ENCODE measurements around the gene HCN3. TPM values are rescaled to one million over a fixed set of nuclear protein-coding genes. Genes with fewer than 3 reads are reported as not detected.
A peak's percentile ranks its signal among the peaks of the same experiment; 100 is the strongest.
"Not testable (repeated sequence)": the region's sequence is repeated elsewhere in the genome, so short reads cannot be mapped to it uniquely, and the experiment has no call there.

The HCN3 gene
- 1 to 10 TPM; 1.6 to 3.3 (median 2.8) TPM for total RNA-seq
- under 1 TPM in 1 of 2 donors, not detected in 1; 0.07 TPM for polyA plus RNA-seq
- total RNA-seq = 3.1 reads per million, percentile 16 among the genes with 10 or more reads in this experiment

GRCh38 chr1:155277070-155277901 lies at the start of gene HCN3:
HCN3 (plus strand) TSS chr1:155277463; CDS start chr1:155277591, 128 bp downstream.
- H3K27ac Mint-ChIP-seq = peak within 1 kb of the TSS in 8 of 9 donors; percentile 44 to 83 (median 69)
- H3K9me3 Mint-ChIP-seq = no peaks in the 10 kb centered on the region
- peaks cover 0 to 3% (median 0%) of the 10 kb centered on the region in 3 experiments for H3K36me3 ChIP-seq (ENCODE audit: control insufficient read depth in 2 of 3, insufficient read depth in 3 of 3, low read length in 3 of 3)
- no peaks in the 10 kb centered on the region for H3K27me3 ChIP-seq (ENCODE audit: control insufficient read depth in 2 of 2, insufficient read depth in 2 of 2, low read length in 2 of 2)
- peaks cover 0 to 10% (median 0%) of the 10 kb centered on the region in 5 donors for H3K36me3 Mint-ChIP-seq
- intact Hi-C loops (cut with micrococcal nuclease) = loop anchor here (1.0 to 10.0 kb wide), 9 partner anchors 15 to 778 kb away; partner anchors contain the start of genes FDPS (in 2 of the 2), DAP3 (in 1 of the 2), LAMTOR2 (in 1 of the 2) and SCAMP3 (in 1 of the 2)
- H3K9me3 ChIP-seq (ENCODE audit: control insufficient read depth in 2 of 3, low read length in 3 of 3) = no peaks in the 10 kb centered on the region
- H3K4me1 Mint-ChIP-seq = peaks cover 24 to 47% (median 38%) of the 10 kb centered on the region in 7 donors
- H3K27me3 Mint-ChIP-seq = peaks cover 0 to 11% (median 0%) of the 10 kb centered on the region in 5 donors
- H3K4me1 ChIP-seq (ENCODE audit: control insufficient read depth in 2 of 2, insufficient read depth in 2 of 2, low read length in 2 of 2) = peaks cover 18 to 19% of the 10 kb centered on the region in 2 donors
- DNase-seq (peak; percentile 68 to 95 (median 70)), ATAC-seq (peak; percentile 71)
- POLR2A ChIA-PET = interaction anchor here (1.2 to 1.6 kb wide), 3 partner anchors 15 to 46 kb away, joined by 4 to 5 read pairs (median 4); partner anchors contain the start of genes RUSC1 and SCAMP3
- peak within 1 kb of the TSS; percentile 59 for H3K4me3 ChIP-seq (ENCODE audit: low read length)
- CTCF ChIA-PET = interaction anchor here (1.2 kb wide), 1 partner anchor 46 kb away, joined by 6 read pairs; no protein-coding TSS in a partner anchor
- H3K4me3 Mint-ChIP-seq = peak within 1 kb of the TSS; percentile 75 to 90 (median 86)
- peak within 1 kb of the TSS; percentile 36 for H3K27ac ChIP-seq (ENCODE audit: low read depth, low read length)

DNA sequence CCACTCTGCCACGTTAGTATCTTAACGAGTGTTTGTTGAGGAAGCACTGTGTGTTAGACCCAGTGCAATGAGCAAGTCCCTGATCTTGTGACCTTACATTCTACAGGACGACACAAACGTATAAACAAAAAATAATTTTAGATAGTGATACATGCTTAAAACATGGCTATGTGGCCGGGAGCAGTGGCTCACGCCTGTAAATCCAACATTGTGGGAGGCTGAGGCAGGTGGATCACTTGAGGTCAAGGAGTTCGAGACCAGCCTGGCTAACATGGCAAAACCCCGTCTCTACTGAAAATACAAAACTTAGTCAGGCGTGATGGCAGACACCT lies 49.2 kb upstream of the HCN3 start:
- H3K27ac ChIP-seq (ENCODE audit: low read depth, low read length) = peak overlapping the region; percentile 75
- intact Hi-C loops (cut with micrococcal nuclease) = loop anchor here in 1 of 2 donors (5.0 kb wide), 2 partner anchors 291 to 621 kb away; partner anchors contain the start of genes ADAR and PMVK
- no peaks in the 10 kb centered on the region for H3K27me3 ChIP-seq (ENCODE audit: control insufficient read depth in 2 of 2, insufficient read depth in 2 of 2, low read length in 2 of 2)
- ChIA-PET POLR2A (interaction anchor here (1.1 to 6.8 kb wide), 4 partner anchors 13 to 54 kb away, joined by 4 to 63 read pairs (median 20); partner anchors contain the start of genes KRTCAP2, MTX1, THBS3 and TRIM46), CTCF (interaction anchor here (2.5 to 6.4 kb wide), 3 partner anchors 13 to 53 kb away, joined by 8 to 86 read pairs (median 11); partner anchors contain the start of genes MTX1, THBS3 and TRIM46)
- peak overlapping the region; percentile 75 for H3K4me3 ChIP-seq (ENCODE audit: low read length)
- H3K36me3 ChIP-seq (ENCODE audit: control insufficient read depth in 2 of 3, insufficient read depth in 3 of 3, low read length in 3 of 3) = no peaks in the 10 kb centered on the region
- peak overlapping the region; percentile 79 to 95 (median 88) for H3K4me3 Mint-ChIP-seq
- H3K4me1 ChIP-seq (ENCODE audit: control insufficient read depth in 2 of 2, insufficient read depth in 2 of 2, low read length in 2 of 2) = peaks cover 11 to 15% of the 10 kb centered on the region in 2 donors
- no peaks in the 10 kb centered on the region for H3K9me3 Mint-ChIP-seq
- ATAC-seq (no peak), DNase-seq (no peak)
- H3K9me3 ChIP-seq (ENCODE audit: control insufficient read depth in 2 of 3, low read length in 3 of 3) = no peaks in the 10 kb centered on the region
- H3K4me1 Mint-ChIP-seq = peaks cover 11 to 26% (median 19%) of the 10 kb centered on the region in 7 donors
- H3K27ac Mint-ChIP-seq = peak overlapping the region; percentile 77 to 97 (median 88)
- peaks cover 0 to 2% (median 0%) of the 10 kb centered on the region in 5 donors for H3K27me3 Mint-ChIP-seq
- peaks cover 0 to 4% (median 0%) of the 10 kb centered on the region in 5 donors for H3K36me3 Mint-ChIP-seq

- H3K36me3 ChIP-seq (ENCODE audit: control insufficient read depth in 2 of 3, insufficient read depth in 3 of 3, low read length in 3 of 3); H3K4me3 ChIP-seq (ENCODE audit: low read length); H3K9me3 ChIP-seq (ENCODE audit: control insufficient read depth in 2 of 3, low read length in 3 of 3); DNase-seq; H3K27ac ChIP-seq (ENCODE audit: low read depth, low read length); H3K27me3 ChIP-seq (ENCODE audit: control insufficient read depth in 2 of 2, insufficient read depth in 2 of 2, low read length in 2 of 2); ATAC-seq; H3K27me3 Mint-ChIP-seq; H3K9me3 Mint-ChIP-seq; H3K4me1 ChIP-seq (ENCODE audit: control insufficient read depth in 2 of 2, insufficient read depth in 2 of 2, low read length in 2 of 2); CTCF ChIA-PET; intact Hi-C loops (cut with micrococcal nuclease); H3K36me3 Mint-ChIP-seq: not testable (repeated sequence)
- H3K4me1 Mint-ChIP-seq = peaks cover 12 to 23% (median 17%) of the 10 kb centered on the region in 7 donors
- peak overlapping the region in 3 of 9 donors; percentile 23 to 42 (median 28) for H3K27ac Mint-ChIP-seq
- POLR2A ChIA-PET = interaction anchor here (0.7 to 1.1 kb wide), 2 partner anchors 12 to 18 kb away, joined by 3 to 4 read pairs; no protein-coding TSS in a partner anchor
- H3K4me3 Mint-ChIP-seq = peak overlapping the region in 1 of 10 donors; percentile 17
Observed at GRCh38 chr1:155231302-155231701, 46.0 kb upstream of the HCN3 start.

- H3K9me3 ChIP-seq (ENCODE audit: control insufficient read depth in 2 of 3, low read length in 3 of 3); ATAC-seq; H3K4me3 Mint-ChIP-seq; CTCF ChIA-PET; H3K4me1 ChIP-seq (ENCODE audit: control insufficient read depth in 2 of 2, insufficient read depth in 2 of 2, low read length in 2 of 2); H3K27me3 Mint-ChIP-seq; H3K27me3 ChIP-seq (ENCODE audit: control insufficient read depth in 2 of 2, insufficient read depth in 2 of 2, low read length in 2 of 2); H3K27ac ChIP-seq (ENCODE audit: low read depth, low read length); intact Hi-C loops (cut with micrococcal nuclease); H3K4me3 ChIP-seq (ENCODE audit: low read length); DNase-seq; H3K9me3 Mint-ChIP-seq: not testable (repeated sequence)
- peaks cover 0 to 18% (median 0%) of the 10 kb centered on the region in 3 experiments for H3K36me3 ChIP-seq (ENCODE audit: control insufficient read depth in 2 of 3, insufficient read depth in 3 of 3, low read length in 3 of 3)
- H3K36me3 Mint-ChIP-seq = peaks cover 0 to 15% (median 4%) of the 10 kb centered on the region in 5 donors
- POLR2A ChIA-PET = interaction anchor here (1.1 kb wide), 1 partner anchor 11 kb away, joined by 4 read pairs; no protein-coding TSS in a partner anchor
- H3K4me1 Mint-ChIP-seq = peaks cover 6 to 20% (median 8%) of the 10 kb centered on the region in 7 donors
- H3K27ac Mint-ChIP-seq = peak overlapping the region in 1 of 9 donors; percentile 23
Observed at GRCh38 chr1:155232001-155232978, 45.0 kb upstream of the HCN3 start.

GRCh38 chr1:155233502-155233901 lies 43.8 kb upstream of the HCN3 start:
- DNase-seq; POLR2A ChIA-PET; intact Hi-C loops (cut with micrococcal nuclease); H3K4me3 Mint-ChIP-seq; ATAC-seq; H3K27ac ChIP-seq (ENCODE audit: low read depth, low read length); H3K27me3 Mint-ChIP-seq; H3K4me1 ChIP-seq (ENCODE audit: control insufficient read depth in 2 of 2, insufficient read depth in 2 of 2, low read length in 2 of 2); H3K27me3 ChIP-seq (ENCODE audit: control insufficient read depth in 2 of 2, insufficient read depth in 2 of 2, low read length in 2 of 2); CTCF ChIA-PET; H3K9me3 ChIP-seq (ENCODE audit: control insufficient read depth in 2 of 3, low read length in 3 of 3); H3K4me3 ChIP-seq (ENCODE audit: low read length); H3K9me3 Mint-ChIP-seq; H3K27ac Mint-ChIP-seq: not testable (repeated sequence)
- Mint-ChIP-seq H3K4me1 (peaks cover 0 to 16% (median 1%) of the 10 kb centered on the region in 7 donors), H3K36me3 (peaks cover 0 to 23% (median 4%) of the 10 kb centered on the region in 5 donors)
- H3K36me3 ChIP-seq (ENCODE audit: control insufficient read depth in 2 of 3, insufficient read depth in 3 of 3, low read length in 3 of 3) = peaks cover 0 to 26% (median 0%) of the 10 kb centered on the region in 3 experiments

Measured in naive thymus-derived CD4-positive, alpha-beta T cell (primary cell).